ENCODE measurements around the gene ARFGEF3. TPM values are rescaled to one million over a fixed set of nuclear protein-coding genes. Genes with fewer than 3 reads are reported as not detected.

Gene ARFGEF3
- total RNA-seq, 1 donor from 2014 or later = 1.9 TPM

DNA sequence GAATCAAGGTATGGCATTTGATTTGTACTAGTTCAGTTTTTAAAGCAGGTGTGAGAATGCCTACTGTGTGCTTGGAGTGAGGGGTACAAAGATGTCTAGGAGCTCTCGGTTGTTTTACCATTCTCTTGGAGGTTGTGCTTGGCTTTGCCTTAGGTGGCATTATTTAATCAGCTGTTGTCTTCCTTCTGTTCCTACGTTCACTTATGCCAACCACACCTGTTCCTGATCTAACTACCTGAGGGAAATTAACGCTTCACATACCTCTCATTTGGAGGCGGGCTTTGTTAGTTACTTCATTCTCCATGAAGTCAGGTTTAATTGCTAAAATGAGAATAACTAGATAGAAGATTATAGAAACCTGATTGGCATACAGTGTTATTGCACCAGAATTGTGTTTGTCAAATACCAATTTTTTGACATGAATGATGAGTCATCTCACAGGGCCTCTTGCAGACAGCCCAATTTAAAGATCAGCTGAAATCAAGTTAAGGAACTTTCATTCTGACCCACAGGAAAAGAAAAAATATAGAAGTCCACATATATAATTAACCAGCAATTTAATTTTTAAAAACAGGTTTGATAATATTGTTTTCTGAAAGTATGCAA lies 81.4 kb downstream of the ARFGEF3 start:
- no peak overlapping the region for H3K4me3 ChIP-seq (ENCODE audit: insufficient read depth, low read depth, low read length)
- TF ChIP-seq, protein P1, sequence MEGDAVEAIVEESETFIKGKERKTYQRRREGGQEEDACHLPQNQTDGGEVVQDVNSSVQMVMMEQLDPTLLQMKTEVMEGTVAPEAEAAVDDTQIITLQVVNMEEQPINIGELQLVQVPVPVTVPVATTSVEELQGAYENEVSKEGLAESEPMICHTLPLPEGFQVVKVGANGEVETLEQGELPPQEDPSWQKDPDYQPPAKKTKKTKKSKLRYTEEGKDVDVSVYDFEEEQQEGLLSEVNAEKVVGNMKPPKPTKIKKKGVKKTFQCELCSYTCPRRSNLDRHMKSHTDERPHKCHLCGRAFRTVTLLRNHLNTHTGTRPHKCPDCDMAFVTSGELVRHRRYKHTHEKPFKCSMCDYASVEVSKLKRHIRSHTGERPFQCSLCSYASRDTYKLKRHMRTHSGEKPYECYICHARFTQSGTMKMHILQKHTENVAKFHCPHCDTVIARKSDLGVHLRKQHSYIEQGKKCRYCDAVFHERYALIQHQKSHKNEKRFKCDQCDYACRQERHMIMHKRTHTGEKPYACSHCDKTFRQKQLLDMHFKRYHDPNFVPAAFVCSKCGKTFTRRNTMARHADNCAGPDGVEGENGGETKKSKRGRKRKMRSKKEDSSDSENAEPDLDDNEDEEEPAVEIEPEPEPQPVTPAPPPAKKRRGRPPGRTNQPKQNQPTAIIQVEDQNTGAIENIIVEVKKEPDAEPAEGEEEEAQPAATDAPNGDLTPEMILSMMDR (IDR thresholded peaks at IDR 0.05; ENCODE audit: insufficient read depth, low read depth, low read length) = no peak
- TF ChIP-seq EZH2 (IDR thresholded peaks at IDR 0.05; ENCODE audit: insufficient read depth, low read length) = no peak
- no peak overlapping the region for H3K27ac ChIP-seq (ENCODE audit: low read depth, low read length)
- no peaks in the 10 kb centered on the region for H4K20me1 ChIP-seq (ENCODE audit: insufficient read depth, low read length)
- no peak for DNase-seq (ENCODE audit: low read depth)
- no peak overlapping the region for H2AFZ ChIP-seq (ENCODE audit: low read depth, low read length)
- no peak overlapping the region for H3K9ac ChIP-seq (ENCODE audit: low read length)
- no peak overlapping the region for H3K4me2 ChIP-seq (ENCODE audit: low read length)
- H3K36me3 ChIP-seq (ENCODE audit: insufficient read depth, low read length) = no peaks in the 10 kb centered on the region
- H3K9me3 ChIP-seq (ENCODE audit: insufficient read depth, low read depth, low read length) = no peaks in the 10 kb centered on the region
- Mint-ChIP-seq H3K4me3 (ENCODE audit: unreplicated experiment) (no peak overlapping the region), H3K4me1 (ENCODE audit: low read depth, unreplicated experiment) (peaks cover 7% of the 10 kb centered on the region), H3K27ac (ENCODE audit: unreplicated experiment) (no peak overlapping the region), H3K9me3 (ENCODE audit: unreplicated experiment) (no peaks in the 10 kb centered on the region), H3K27me3 (ENCODE audit: low read depth, unreplicated experiment) (peaks cover 2% of the 10 kb centered on the region), H3K36me3 (ENCODE audit: low read depth, unreplicated experiment) (no peaks in the 10 kb centered on the region)
- no peaks in the 10 kb centered on the region for H3K79me2 ChIP-seq (ENCODE audit: insufficient read depth, low read length)
- H3K4me1 ChIP-seq (ENCODE audit: insufficient read depth, low read length) = peaks cover 13% of the 10 kb centered on the region
- no peak for FAIRE-seq
- H3K27me3 ChIP-seq (ENCODE audit: insufficient read depth, low read length) = no peaks in the 10 kb centered on the region

DNA sequence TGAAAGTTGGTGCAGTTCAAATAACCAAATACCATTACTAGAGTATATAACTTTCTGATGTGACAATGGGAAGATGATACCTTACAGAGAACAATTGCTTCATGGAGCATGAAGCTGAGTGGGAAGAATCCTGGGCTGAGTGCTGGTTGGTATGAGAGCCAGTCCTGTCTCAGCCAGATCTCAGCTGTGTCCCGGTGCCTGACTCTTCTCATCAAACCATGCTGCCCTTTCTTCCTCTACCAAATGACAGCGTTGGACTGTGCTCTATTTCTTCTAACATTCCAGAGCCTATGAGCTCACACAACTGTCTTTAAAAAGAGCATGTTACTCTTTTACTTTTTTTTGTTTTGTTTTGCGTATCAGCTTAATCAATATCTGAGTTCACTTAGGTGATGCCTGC lies 84.0 kb downstream of the ARFGEF3 start:
- H3K4me1 ChIP-seq (ENCODE audit: insufficient read depth, low read length) = peaks cover 12% of the 10 kb centered on the region
- no peaks in the 10 kb centered on the region for H3K9me3 ChIP-seq (ENCODE audit: insufficient read depth, low read depth, low read length)
- no peaks in the 10 kb centered on the region for H3K79me2 ChIP-seq (ENCODE audit: insufficient read depth, low read length)
- H3K4me3 ChIP-seq (ENCODE audit: insufficient read depth, low read depth, low read length) = no peak overlapping the region
- DNase-seq (ENCODE audit: low read depth) (no peak), FAIRE-seq (no peak)
- no peaks in the 10 kb centered on the region for H3K27me3 ChIP-seq (ENCODE audit: insufficient read depth, low read length)
- H4K20me1 ChIP-seq (ENCODE audit: insufficient read depth, low read length) = no peaks in the 10 kb centered on the region
- H2AFZ ChIP-seq (ENCODE audit: low read depth, low read length) = no peak overlapping the region
- peak overlapping the region; percentile 52 for H3K4me2 ChIP-seq (ENCODE audit: low read length)
- no peaks in the 10 kb centered on the region for H3K36me3 ChIP-seq (ENCODE audit: insufficient read depth, low read length)
- Mint-ChIP-seq H3K4me3 (ENCODE audit: unreplicated experiment) (no peak overlapping the region), H3K9me3 (ENCODE audit: unreplicated experiment) (no peaks in the 10 kb centered on the region), H3K36me3 (ENCODE audit: low read depth, unreplicated experiment) (no peaks in the 10 kb centered on the region), H3K27ac (ENCODE audit: unreplicated experiment) (no peak overlapping the region), H3K27me3 (ENCODE audit: low read depth, unreplicated experiment) (peaks cover 2% of the 10 kb centered on the region), H3K4me1 (ENCODE audit: low read depth, unreplicated experiment) (peaks cover 8% of the 10 kb centered on the region)
- H3K27ac ChIP-seq (ENCODE audit: low read depth, low read length) = no peak overlapping the region
- TF ChIP-seq, protein P1 (IDR thresholded peaks at IDR 0.05; ENCODE audit: insufficient read depth, low read depth, low read length) = no peak
- no peak for TF ChIP-seq EZH2 (IDR thresholded peaks at IDR 0.05; ENCODE audit: insufficient read depth, low read length)
- no peak overlapping the region for H3K9ac ChIP-seq (ENCODE audit: low read length)

DNA sequence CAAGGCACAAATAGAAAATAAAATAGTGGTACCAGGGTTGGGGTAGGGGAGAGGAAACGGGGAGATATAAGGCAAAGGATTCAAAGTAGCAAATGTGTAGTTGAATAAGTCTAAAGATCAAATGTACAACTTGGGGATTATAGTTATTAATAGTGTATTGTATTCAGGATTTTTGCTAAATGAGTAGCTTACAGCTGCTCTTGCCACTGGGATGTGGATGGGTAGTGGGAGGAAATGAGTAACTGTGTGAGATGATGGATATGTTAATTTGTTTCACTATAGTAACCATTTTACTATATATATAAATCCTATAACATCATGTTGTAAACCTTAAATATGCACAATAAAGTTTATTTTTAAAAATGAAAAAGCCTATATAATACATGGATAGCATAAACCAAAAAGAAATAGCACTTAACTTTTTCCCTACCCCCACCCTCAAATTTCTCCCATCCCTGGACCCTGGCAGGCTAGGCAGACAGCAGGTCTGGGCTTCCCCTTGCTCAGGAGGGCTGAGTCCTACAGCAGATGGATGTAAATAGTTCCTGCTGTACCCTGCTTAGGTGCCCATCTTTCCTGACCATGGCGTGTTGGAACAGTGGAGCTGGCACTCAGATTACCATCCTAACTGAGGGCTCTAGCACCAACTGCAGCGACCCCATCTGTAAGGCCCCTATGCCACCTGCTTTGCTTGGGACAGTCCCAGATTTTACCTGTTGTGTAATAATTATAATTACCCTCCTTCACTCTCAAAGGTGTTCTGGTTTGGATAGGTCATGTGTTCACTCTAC lies 85.1 kb downstream of the ARFGEF3 start:
- peaks cover 9% of the 10 kb centered on the region for H3K4me1 ChIP-seq (ENCODE audit: insufficient read depth, low read length)
- Mint-ChIP-seq H3K9me3 (ENCODE audit: unreplicated experiment) (no peaks in the 10 kb centered on the region), H3K4me1 (ENCODE audit: low read depth, unreplicated experiment) (peaks cover 17% of the 10 kb centered on the region), H3K27me3 (ENCODE audit: low read depth, unreplicated experiment) (peaks cover 2% of the 10 kb centered on the region), H3K27ac (ENCODE audit: unreplicated experiment) (no peak overlapping the region), H3K4me3 (ENCODE audit: unreplicated experiment) (no peak overlapping the region), H3K36me3 (ENCODE audit: low read depth, unreplicated experiment) (no peaks in the 10 kb centered on the region)
- H3K4me2 ChIP-seq (ENCODE audit: low read length) = peak overlapping the region; percentile 52
- H2AFZ ChIP-seq (ENCODE audit: low read depth, low read length) = no peak overlapping the region
- H3K79me2 ChIP-seq (ENCODE audit: insufficient read depth, low read length) = no peaks in the 10 kb centered on the region
- DNase-seq (ENCODE audit: low read depth) (peak; percentile 19), FAIRE-seq (no peak)
- no peak overlapping the region for H3K4me3 ChIP-seq (ENCODE audit: insufficient read depth, low read depth, low read length)
- H3K36me3 ChIP-seq (ENCODE audit: insufficient read depth, low read length) = no peaks in the 10 kb centered on the region
- no peaks in the 10 kb centered on the region for H3K9me3 ChIP-seq (ENCODE audit: insufficient read depth, low read depth, low read length)
- no peak overlapping the region for H3K9ac ChIP-seq (ENCODE audit: low read length)
- no peaks in the 10 kb centered on the region for H4K20me1 ChIP-seq (ENCODE audit: insufficient read depth, low read length)
- H3K27ac ChIP-seq (ENCODE audit: low read depth, low read length) = peak overlapping the region; percentile 37
- TF ChIP-seq, protein P1 (IDR thresholded peaks at IDR 0.05; ENCODE audit: insufficient read depth, low read depth, low read length) = no peak
- no peak for TF ChIP-seq EZH2 (IDR thresholded peaks at IDR 0.05; ENCODE audit: insufficient read depth, low read length)
- no peaks in the 10 kb centered on the region for H3K27me3 ChIP-seq (ENCODE audit: insufficient read depth, low read length)

All from astrocyte (in vitro differentiated cells and primary cell).